Glutamatergic neuron (in vitro differentiated cells): ENCODE results near the gene ZNF777. TPM values are rescaled to one million over a fixed set of nuclear protein-coding genes. Genes with fewer than 3 reads are reported as not detected.

Source experiments
- DNase-seq: peaks from one replicate; pipeline ENCODE4 v3.0.0; 2022
- H3K27ac Mint-ChIP-seq: one replicate; pipeline ENCODE4 v1.8.0; 2020; ENCODE audit warnings: mild to moderate bottlenecking, mixed read lengths, inconsistent platforms; ENCODE audit not compliant: unreplicated experiment
- H3K27me3 Mint-ChIP-seq: one replicate; pipeline ENCODE4 v1.8.0; 2020; ENCODE audit warnings: mild to moderate bottlenecking, moderate library complexity, mixed read lengths, inconsistent platforms; ENCODE audit not compliant: unreplicated experiment
- H3K36me3 Mint-ChIP-seq: one replicate; pipeline ENCODE4 v1.8.0; 2020; ENCODE audit warnings: mild to moderate bottlenecking, mixed read lengths, inconsistent platforms; ENCODE audit not compliant: unreplicated experiment
- H3K4me1 Mint-ChIP-seq: one replicate; pipeline ENCODE4 v1.8.0; 2020; ENCODE audit warnings: mild to moderate bottlenecking, low read depth, mixed read lengths, inconsistent platforms; ENCODE audit not compliant: unreplicated experiment
- H3K4me3 Mint-ChIP-seq: one replicate; pipeline ENCODE4 v1.8.0; 2020; ENCODE audit warnings: mild to moderate bottlenecking, mixed read lengths, inconsistent platforms; ENCODE audit not compliant: unreplicated experiment
- H3K9me3 Mint-ChIP-seq: one replicate; pipeline ENCODE4 v1.8.0; 2020; ENCODE audit warnings: mild to moderate bottlenecking, moderate library complexity, mixed read lengths, inconsistent platforms; ENCODE audit not compliant: unreplicated experiment
- total RNA-seq: library from RNA; stranded (reverse); fragmentation: NEBNext Ultra II Directional; extraction: Animal tissue kit (Norgen Biotek cat#: 25700); gene quantifications from one replicate; pipeline ENCODE4 v1.2.1, GENCODE V29; 2021; ENCODE audit not compliant: unreplicated experiment
- TF ChIP-seq, protein P1 (sequence below): fragments of 200-600 bp; sonication (generic); IDR thresholded peaks from one replicate; pipeline ENCODE4 v1.5.0; 2021; ENCODE audit not compliant: partially characterized antibody, unreplicated experiment

Gene ZNF777
- total RNA-seq, 1 donor from 2014 or later, result 18.0 TPM

DNA sequence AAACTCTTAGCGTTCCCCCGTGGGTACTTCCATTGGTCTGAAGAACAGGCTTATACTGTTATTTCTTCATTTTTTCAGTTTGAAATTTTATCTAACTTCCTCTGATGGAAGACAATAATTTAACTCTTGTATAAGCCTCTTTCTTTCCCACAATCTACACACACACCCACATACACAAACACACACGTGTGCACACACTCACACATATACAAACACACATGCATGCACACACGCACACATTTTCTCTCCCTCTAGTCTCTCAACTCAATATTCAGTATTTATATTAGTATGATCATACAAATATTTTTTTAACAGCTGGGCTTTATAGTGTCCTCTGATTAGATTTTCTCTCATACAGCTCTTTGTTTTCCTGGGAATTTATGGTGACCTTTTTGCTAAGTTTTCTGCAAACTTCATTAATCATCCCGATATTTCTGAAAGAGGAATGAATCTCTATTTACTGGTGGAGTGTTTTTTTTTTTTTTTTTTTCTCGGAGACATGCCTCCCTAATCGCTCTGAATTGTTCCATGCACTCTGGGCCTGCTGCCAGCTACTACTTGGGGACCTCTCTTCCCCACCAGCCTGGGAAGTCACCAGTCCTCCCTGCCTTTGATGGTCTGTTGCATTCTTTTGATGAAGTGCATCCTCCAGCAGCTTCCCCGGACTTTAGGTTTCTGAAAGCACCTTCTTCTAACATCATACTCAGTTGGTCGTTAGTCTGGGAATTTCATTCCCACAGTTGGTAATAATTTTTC lies 75.5 kb downstream of the ZNF777 start:
- H3K4me1 Mint-ChIP-seq, result no peaks in the 10 kb centered on the region
- H3K36me3 Mint-ChIP-seq, result peaks cover 7% of the 10 kb centered on the region
- TF ChIP-seq, protein P1, sequence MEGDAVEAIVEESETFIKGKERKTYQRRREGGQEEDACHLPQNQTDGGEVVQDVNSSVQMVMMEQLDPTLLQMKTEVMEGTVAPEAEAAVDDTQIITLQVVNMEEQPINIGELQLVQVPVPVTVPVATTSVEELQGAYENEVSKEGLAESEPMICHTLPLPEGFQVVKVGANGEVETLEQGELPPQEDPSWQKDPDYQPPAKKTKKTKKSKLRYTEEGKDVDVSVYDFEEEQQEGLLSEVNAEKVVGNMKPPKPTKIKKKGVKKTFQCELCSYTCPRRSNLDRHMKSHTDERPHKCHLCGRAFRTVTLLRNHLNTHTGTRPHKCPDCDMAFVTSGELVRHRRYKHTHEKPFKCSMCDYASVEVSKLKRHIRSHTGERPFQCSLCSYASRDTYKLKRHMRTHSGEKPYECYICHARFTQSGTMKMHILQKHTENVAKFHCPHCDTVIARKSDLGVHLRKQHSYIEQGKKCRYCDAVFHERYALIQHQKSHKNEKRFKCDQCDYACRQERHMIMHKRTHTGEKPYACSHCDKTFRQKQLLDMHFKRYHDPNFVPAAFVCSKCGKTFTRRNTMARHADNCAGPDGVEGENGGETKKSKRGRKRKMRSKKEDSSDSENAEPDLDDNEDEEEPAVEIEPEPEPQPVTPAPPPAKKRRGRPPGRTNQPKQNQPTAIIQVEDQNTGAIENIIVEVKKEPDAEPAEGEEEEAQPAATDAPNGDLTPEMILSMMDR, result no peak
- H3K27me3 Mint-ChIP-seq, result peaks cover 4% of the 10 kb centered on the region
- H3K27ac Mint-ChIP-seq, result no peak overlapping the region
- no peak overlapping the region for H3K4me3 Mint-ChIP-seq
- DNase-seq, result no peak
- peaks cover 3% of the 10 kb centered on the region for H3K9me3 Mint-ChIP-seq

Other genes with a start within 250 kb of the ZNF777 start
- 13.2 TPM for gene ZNF212, start 221.4 kb downstream of the ZNF777 start, total RNA-seq
- 22.9 TPM for gene ZNF783, start 198.9 kb downstream of the ZNF777 start, total RNA-seq
- gene ZNF746, start 36.7 kb upstream of the ZNF777 start, total RNA-seq, result 22.8 TPM